ENCODE data around the gene RALGPS1. TPM values are rescaled to one million over a fixed set of nuclear protein-coding genes. Genes with fewer than 3 reads are reported as not detected.

RALGPS1 gene
- total and polyA plus RNA-seq, 2 of the 8 experiments (the other 6 are each of a cell fraction or from before 2014, with no cell fraction given): 20.0 to 23.5 TPM

DNA sequence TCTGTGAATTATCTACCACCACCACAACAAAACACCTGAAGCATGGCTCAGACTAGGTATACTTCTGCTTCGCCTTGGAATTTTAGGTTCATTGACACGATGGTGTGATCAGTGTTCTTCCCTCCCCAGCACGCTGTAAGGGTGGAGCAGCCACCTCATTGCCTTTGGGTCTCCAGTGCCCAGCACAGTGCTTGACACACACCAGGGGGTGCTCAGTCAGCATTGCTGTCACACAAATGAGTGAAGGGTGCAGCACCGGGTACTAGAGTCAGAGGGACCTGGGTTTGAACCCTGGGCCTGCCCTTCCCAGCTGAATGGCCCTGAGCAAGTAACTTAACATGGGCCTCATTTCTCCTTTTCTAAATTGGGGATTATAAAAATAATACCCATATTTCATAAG, 217.8 kb downstream of the RALGPS1 start:
- Histone ChIP-seq H2BK5ac (ENCODE audit: low read depth, low read length) (no peak overlapping the region), H3K36me3 (ENCODE audit: control insufficient read depth in 2 of 4, insufficient read depth in 4 of 4, low read length in 3 of 4) (no peaks in the 10 kb centered on the region), H3K18ac (ENCODE audit: extremely low read depth, low read length) (no peak overlapping the region), H2BK12ac (ENCODE audit: low read depth, low read length) (no peak overlapping the region), H3K56ac (replicated peaks; ENCODE audit: insufficient read length, low read depth, low read length) (no peak overlapping the region), H3K4me1 (replicated peaks in 1 of 4; ENCODE audit: control insufficient read depth in 3 of 4, insufficient read depth in 4 of 4, low read length in 3 of 4) (peaks cover 7 to 16% (median 12%) of the 10 kb centered on the region in 4 experiments), H3K9ac (replicated peaks in 1 of 4; ENCODE audit: extremely low read depth in 1 of 4, low read depth in 3 of 4, low read length in 3 of 4) (no peak overlapping the region), H3K4ac (replicated peaks; ENCODE audit: insufficient read length, low read depth, low read length) (no peak overlapping the region), H2BK15ac (ENCODE audit: low read length) (no peak overlapping the region), H3K14ac (ENCODE audit: insufficient read length) (no peak overlapping the region), H4K8ac (ENCODE audit: extremely low read depth, insufficient read depth, low read length) (no peak overlapping the region), H2AK5ac (ENCODE audit: low read depth, low read length) (no peak overlapping the region), H3K79me2 (ENCODE audit: control insufficient read depth in 1 of 2, insufficient read depth in 2 of 2, low read length in 2 of 2) (no peaks in the 10 kb centered on the region), H3K23me2 (ENCODE audit: low read depth, low read length) (no peaks in the 10 kb centered on the region), H3K9me3 (ENCODE audit: insufficient read depth in 2 of 2, low read depth in 1 of 2, low read length in 1 of 2) (no peaks in the 10 kb centered on the region), H3K4me3 (ENCODE audit: extremely low read depth in 1 of 4, insufficient read depth in 2 of 4, low read depth in 3 of 4, low read length in 4 of 4) (no peak overlapping the region), H4K91ac (replicated peaks; ENCODE audit: insufficient read length, low read length) (no peak overlapping the region), H3K79me1 (ENCODE audit: low read depth, low read length) (no peaks in the 10 kb centered on the region), H3K23ac (ENCODE audit: insufficient read length) (no peak overlapping the region), H2BK20ac (ENCODE audit: low read length) (no peak overlapping the region), H3K4me2 (ENCODE audit: insufficient read depth in 1 of 2, low read depth in 2 of 2, low read length in 2 of 2) (no peak overlapping the region), H3K27ac (ENCODE audit: low read depth, low read length) (no peak overlapping the region), H4K5ac (ENCODE audit: insufficient read length, low read depth, low read length) (no peak overlapping the region), H2BK120ac (replicated peaks; ENCODE audit: low read depth, low read length) (no peak overlapping the region), H4K20me1 (replicated peaks in 1 of 2; ENCODE audit: control insufficient read depth in 1 of 2, insufficient read depth in 2 of 2, low read length in 2 of 2) (peaks cover 0 to 3% of the 10 kb centered on the region in 2 experiments), H2AFZ (ENCODE audit: low read length) (no peak overlapping the region), H3K27me3 (replicated peaks in 1 of 4; ENCODE audit: control insufficient read depth in 3 of 4, extremely low read depth in 1 of 4, insufficient read depth in 3 of 4, low read length in 3 of 4) (no peaks in the 10 kb centered on the region; a peak in 2 of 7 replicates)
- ChIA-PET CTCF (ENCODE audit: partially characterized antibody) (interaction anchor here (0.5 to 2.3 kb wide), 4 partner anchors 10 to 168 kb away, joined by 3 to 5 read pairs (median 3); partner anchors contain the start of gene ANGPTL2), POLR2A (ENCODE audit: partially characterized antibody) (interaction anchor here (2.1 kb wide), 1 partner anchor 9 kb away, joined by 12 read pairs; the partner anchor contains the start of gene ANGPTL2)
- TF ChIP-seq NANOG (IDR thresholded peaks at IDR 0.05; ENCODE audit: insufficient read depth, low read depth, low read length, poor library complexity, severe bottlenecking) (no peak), CBX5 (IDR thresholded peaks at IDR 0.05; ENCODE audit: low read depth, low read length) (no peak), MAFK (IDR thresholded peaks at IDR 0.05; ENCODE audit: low read depth, low read length) (no peak), CEBPB (IDR thresholded peaks at IDR 0.05; ENCODE audit: low read depth, low read length) (no peak), BACH1 (IDR thresholded peaks at IDR 0.05; ENCODE audit: low read length) (no peak), POLR2A (IDR thresholded peaks at IDR 0.05; ENCODE audit: control extremely low read depth in 1 of 2, low read depth in 2 of 2, low read length in 2 of 2) (no peak), JUN (IDR thresholded peaks at IDR 0.05; ENCODE audit: low read depth, low read length) (no peak), RBBP5 (IDR thresholded peaks at IDR 0.05; ENCODE audit: borderline replicate concordance, low read depth, low read length) (no peak), EZH2 (IDR thresholded peaks at IDR 0.05; ENCODE audit: low read depth, low read length, severe bottlenecking) (no peak), TBP (IDR thresholded peaks at IDR 0.05; ENCODE audit: low read depth, low read length) (no peak), EP300 (IDR thresholded peaks at IDR 0.05; ENCODE audit: borderline replicate concordance in 1 of 2, low read depth in 2 of 2, low read length in 2 of 2) (no peak), SP1 (IDR thresholded peaks at IDR 0.05; ENCODE audit: low read depth, low read length) (no peak)
- FAIRE-seq (no peak), DNase-seq (ENCODE audit: low read depth in 1 of 2, low spot score in 2 of 2) (no peak)
- 88% methylated on average over 4 of the region's 4 CpGs; no CpG with 5 or more reads in 1 of the 2 experiments for WGBS, 2 experiments (ENCODE audit: extremely low coverage in 1 of 2, insufficient coverage in 1 of 2, insufficient read length in 1 of 2, insufficient replicate concordance in 2 of 2, low coverage in 1 of 2, low lambda C conversion rate in 2 of 2, missing lambda C conversion rate in 1 of 2)

Measured in H1 (cell line).